ENCODE measurements around the gene PDE8A.
"Not testable (repeated sequence)": the region's sequence is repeated elsewhere in the genome, so short reads cannot be mapped to it uniquely, and the experiment has no call there.

Gene PDE8A

GRCh38 chr15:85139391-85139790 is 157.7 kb downstream of the PDE8A start:
- no peak for DNase-seq

- DNase-seq, result no peak
Measured at GRCh38 chr15:85141726-85142125, 160.1 kb downstream of the PDE8A start.

GRCh38 chr15:85142312-85142711 is 160.7 kb downstream of the PDE8A start:
- no peak for DNase-seq

- DNase-seq, result no peak
Measured at GRCh38 chr15:85149465-85150129, 167.9 kb downstream of the PDE8A start.

GRCh38 chr15:85150130-85150480 is 168.4 kb downstream of the PDE8A start:
- no peak for DNase-seq

GRCh38 chr15:85151145-85151544 is 169.5 kb downstream of the PDE8A start:
- no peak for DNase-seq

- no peak for DNase-seq
Measured at GRCh38 chr15:85151861-85152260, 170.2 kb downstream of the PDE8A start.

- no peak for DNase-seq
Measured at GRCh38 chr15:85154061-85154460, 172.4 kb downstream of the PDE8A start.

GRCh38 chr15:85155360-85155759 is 173.7 kb downstream of the PDE8A start:
- no peak for DNase-seq

- DNase-seq, result no peak
Measured at GRCh38 chr15:85155857-85156256, 174.2 kb downstream of the PDE8A start.

- no peak for DNase-seq
Measured at GRCh38 chr15:85157344-85157743, 175.7 kb downstream of the PDE8A start.

GRCh38 chr15:85162237-85162636 is 180.6 kb downstream of the PDE8A start:
- DNase-seq, result no peak

GRCh38 chr15:85164841-85165466 is 183.3 kb downstream of the PDE8A start:
- DNase-seq, result no peak

GRCh38 chr15:85167568-85167967 is 185.9 kb downstream of the PDE8A start:
- DNase-seq, result no peak

GRCh38 chr15:85168642-85169173 is 187.1 kb downstream of the PDE8A start:
- peak; percentile 55 for DNase-seq

- no peak for DNase-seq
Measured at GRCh38 chr15:85171736-85172135, 190.1 kb downstream of the PDE8A start.

GRCh38 chr15:85172846-85173490 is 191.3 kb downstream of the PDE8A start:
- DNase-seq, result no peak

GRCh38 chr15:85173630-85174029 is 192.0 kb downstream of the PDE8A start:
- DNase-seq, result not testable (repeated sequence)

- no peak for DNase-seq
Measured at GRCh38 chr15:85174521-85174920, 192.9 kb downstream of the PDE8A start.

GRCh38 chr15:85177042-85177515 is 195.4 kb downstream of the PDE8A start:
- DNase-seq, result not testable (repeated sequence)

GRCh38 chr15:85178308-85178707 is 196.7 kb downstream of the PDE8A start:
- no peak for DNase-seq

- no peak for DNase-seq
Measured at GRCh38 chr15:85179700-85180099, 198.0 kb downstream of the PDE8A start.

GRCh38 chr15:85185350-85185749 is 203.7 kb downstream of the PDE8A start:
- DNase-seq, result not testable (repeated sequence)

GRCh38 chr15:85188171-85188577 is 206.5 kb downstream of the PDE8A start:
- DNase-seq, result not testable (repeated sequence)

Data from NCI-H2081 treated with DMSO at 0.1 percent for 48 hours (cell line).